Smooth muscle cell (in vitro differentiated cells): ENCODE results near the gene KNSTRN. TPM values are rescaled to one million over a fixed set of nuclear protein-coding genes. Genes with fewer than 3 reads are reported as not detected.
A peak's percentile ranks its signal among the peaks of the same experiment; 100 is the strongest.

Source experiments
- DNase-seq: peaks from one replicate; lab custom pipeline; 2025; ENCODE audit not compliant: unreplicated experiment; lab: John Stamatoyannopoulos, UW
- H2AFZ ChIP-seq: fragments of 200-600 bp; sonication (generic); 2 replicates; pipeline ENCODE4 v1.6.0; 2016; ENCODE audit warnings: antibody characterized with exemption, low read depth, mild to moderate bottlenecking
- H3F3A ChIP-seq: fragments of 200-600 bp; sonication (generic); 2 replicates; pipeline ENCODE4 v1.6.0; 2017; ENCODE audit warnings: antibody characterized with exemption, low read depth
- H3K27ac ChIP-seq: fragments of 200-600 bp; sonication (generic); 2 replicates; pipeline ENCODE4 v1.5.1; 2016; ENCODE audit warnings: low read depth, mild to moderate bottlenecking
- H3K27me3 ChIP-seq: fragments of 200-600 bp; sonication (generic); 2 replicates; pipeline ENCODE4 v1.6.1; 2016; ENCODE audit warnings: low read depth, mild to moderate bottlenecking
- H3K36me3 ChIP-seq: fragments of 200-600 bp; sonication (generic); 2 replicates; pipeline ENCODE4 v1.5.1; 2016; ENCODE audit warnings: low read depth
- H3K4me1 ChIP-seq: fragments of 200-600 bp; sonication (generic); 2 replicates; pipeline ENCODE4 v1.5.1; 2016; ENCODE audit warnings: low read depth
- H3K4me2 ChIP-seq: fragments of 200-600 bp; sonication (generic); 2 replicates; pipeline ENCODE4 v1.6.0; 2016; ENCODE audit warnings: mild to moderate bottlenecking
- H3K4me3 ChIP-seq: fragments of 200-600 bp; sonication (generic); 2 replicates; pipeline ENCODE4 v1.5.1; 2016; ENCODE audit warnings: mild to moderate bottlenecking
- H3K79me2 ChIP-seq: fragments of 200-600 bp; sonication (generic); 2 replicates; pipeline ENCODE4 v1.6.0; 2016; ENCODE audit warnings: low read depth, mild to moderate bottlenecking
- H3K9ac ChIP-seq: fragments of 200-600 bp; sonication (generic); 2 replicates; pipeline ENCODE4 v1.6.0; 2016; ENCODE audit warnings: low read depth
- H3K9me3 ChIP-seq: fragments of 200-600 bp; sonication (generic); replicated peaks from 2 replicates; pipeline ENCODE4 v1.5.1; 2016; ENCODE audit warnings: low read depth
- H4K20me1 ChIP-seq: fragments of 200-600 bp; sonication (generic); 2 replicates; pipeline ENCODE4 v1.6.0; 2016; ENCODE audit warnings: low read depth
- CTCF ChIP-seq: fragments of 200-600 bp; sonication (generic); IDR thresholded peaks from 2 replicates; pipeline ENCODE4 v1.5.1; 2017; ENCODE audit warnings: borderline replicate concordance, mild to moderate bottlenecking, antibody characterized with exemption; ENCODE audit not compliant: insufficient read depth, poor library complexity, severe bottlenecking
- WGBS: methylation state at CpG from one replicate; pipeline ENCODE4 v1.1.7; 2016; ENCODE audit warnings: low lambda C conversion rate; 5-methylcytosine and 5-hydroxymethylcytosine counted together
- polyA plus RNA-seq: library from polyadenylated mRNA; unstranded; fragments of >200 nt; fragmentation: Nextera tagmentation; extraction: Ambion mirVana; gene quantifications from 2 replicates; pipeline ENCODE4 v1.2.1, GENCODE V29; 2016
- total RNA-seq: library from RNA; depleted of rRNA; stranded (reverse); fragments of >200 nt; gene quantifications from 2 replicates; pipeline ENCODE4 v1.2.3, GENCODE V29; 2014

The KNSTRN gene
- total and polyA plus RNA-seq, 2 experiments from 2014 or later: 17.3 to 27.0 TPM

GRCh38 chr15:40339621-40339945, 42.9 kb upstream of the KNSTRN start:
- H3K27me3 ChIP-seq: no peaks in the 10 kb centered on the region
- TF ChIP-seq CTCF: no peak
- peak overlapping the region; percentile 80 for H3K4me2 ChIP-seq
- no peaks in the 10 kb centered on the region for H4K20me1 ChIP-seq
- H3K9ac ChIP-seq: peak overlapping the region; percentile 83
- H3K79me2 ChIP-seq: no peaks in the 10 kb centered on the region
- H3F3A ChIP-seq: peaks cover 37% of the 10 kb centered on the region
- no peak overlapping the region for H2AFZ ChIP-seq
- peaks cover 37% of the 10 kb centered on the region for H3K4me1 ChIP-seq
- H3K36me3 ChIP-seq: no peaks in the 10 kb centered on the region
- no peak for DNase-seq
- WGBS: 84% methylated on average over 7 of the region's 7 CpGs
- H3K4me3 ChIP-seq: no peak overlapping the region
- H3K9me3 ChIP-seq: no peaks in the 10 kb centered on the region
- H3K27ac ChIP-seq: peak overlapping the region; percentile 98

GRCh38 chr15:40340038-40340739, 42.3 kb upstream of the KNSTRN start:
- Histone ChIP-seq H3K4me3 (peak overlapping the region; percentile 15), H2AFZ (peak overlapping the region; percentile 12), H3K27ac (peak overlapping the region; percentile 98), H3K79me2 (no peaks in the 10 kb centered on the region), H3K36me3 (no peaks in the 10 kb centered on the region), H3K4me2 (peak overlapping the region; percentile 80), H4K20me1 (no peaks in the 10 kb centered on the region), H3K9me3 (no peaks in the 10 kb centered on the region), H3K4me1 (peaks cover 32% of the 10 kb centered on the region), H3F3A (peaks cover 31% of the 10 kb centered on the region), H3K9ac (peak overlapping the region; percentile 83), H3K27me3 (no peaks in the 10 kb centered on the region)
- no peak for TF ChIP-seq CTCF
- peak; percentile 57 for DNase-seq
- WGBS: 57% methylated on average over 14 of the region's 14 CpGs

GRCh38 chr15:40340740-40341400, 41.7 kb upstream of the KNSTRN start, which contains the start of gene CCDC9B:
CCDC9B (minus strand) TSS chr15:40340939; CDS start chr15:40340819, 120 bp downstream.
- peak; percentile 69 for DNase-seq
- no peaks in the 10 kb centered on the region for H3K36me3 ChIP-seq
- 19% methylated on average over 17 of the region's 17 CpGs for WGBS
- TF ChIP-seq CTCF: no peak
- no peaks in the 10 kb centered on the region for H3K9me3 ChIP-seq
- peaks cover 32% of the 10 kb centered on the region for H3K4me1 ChIP-seq
- no peaks in the 10 kb centered on the region for H3K79me2 ChIP-seq
- peak within 1 kb of the TSS; percentile 12 for H2AFZ ChIP-seq
- peak within 1 kb of the TSS; percentile 15 for H3K4me3 ChIP-seq
- H3K27ac ChIP-seq: peak within 1 kb of the TSS; percentile 98
- H3K27me3 ChIP-seq: no peaks in the 10 kb centered on the region
- peak within 1 kb of the TSS; percentile 83 for H3K9ac ChIP-seq
- H3K4me2 ChIP-seq: peak within 1 kb of the TSS; percentile 80
- H3F3A ChIP-seq: peaks cover 26% of the 10 kb centered on the region
- H4K20me1 ChIP-seq: no peaks in the 10 kb centered on the region
